ENCODE results near the gene MICAL3. TPM values are rescaled to one million over a fixed set of nuclear protein-coding genes. Genes with fewer than 3 reads are reported as not detected.

Gene MICAL3
- total RNA-seq, 1 donor from 2014 or later, result 47.9 TPM

DNA sequence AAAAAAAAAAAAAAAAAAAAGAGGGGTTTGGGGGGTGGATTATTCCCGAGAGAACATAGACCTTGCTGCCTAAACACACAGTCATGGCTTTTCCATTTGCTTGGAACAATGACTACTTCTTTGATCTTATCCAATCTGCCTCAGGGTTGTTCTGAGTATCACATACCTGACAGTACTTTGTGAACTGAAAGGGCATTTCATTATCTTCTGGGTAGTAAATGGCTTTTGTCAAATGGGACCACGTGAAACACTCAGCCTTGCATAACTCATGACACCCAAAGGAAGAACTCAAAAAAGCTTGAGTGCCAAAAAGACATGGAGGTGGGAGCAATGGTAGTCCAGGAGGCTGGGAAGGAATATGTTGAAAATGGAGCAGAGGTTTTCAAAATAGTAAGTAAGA, 126.9 kb downstream of the MICAL3 start:
- H3K27ac Mint-ChIP-seq (ENCODE audit: unreplicated experiment), result no peak overlapping the region
- no peaks in the 10 kb centered on the region for H3K27me3 Mint-ChIP-seq (ENCODE audit: unreplicated experiment)
- peaks cover 31% of the 10 kb centered on the region for H3K36me3 Mint-ChIP-seq (ENCODE audit: unreplicated experiment)
- TF ChIP-seq, protein P1, sequence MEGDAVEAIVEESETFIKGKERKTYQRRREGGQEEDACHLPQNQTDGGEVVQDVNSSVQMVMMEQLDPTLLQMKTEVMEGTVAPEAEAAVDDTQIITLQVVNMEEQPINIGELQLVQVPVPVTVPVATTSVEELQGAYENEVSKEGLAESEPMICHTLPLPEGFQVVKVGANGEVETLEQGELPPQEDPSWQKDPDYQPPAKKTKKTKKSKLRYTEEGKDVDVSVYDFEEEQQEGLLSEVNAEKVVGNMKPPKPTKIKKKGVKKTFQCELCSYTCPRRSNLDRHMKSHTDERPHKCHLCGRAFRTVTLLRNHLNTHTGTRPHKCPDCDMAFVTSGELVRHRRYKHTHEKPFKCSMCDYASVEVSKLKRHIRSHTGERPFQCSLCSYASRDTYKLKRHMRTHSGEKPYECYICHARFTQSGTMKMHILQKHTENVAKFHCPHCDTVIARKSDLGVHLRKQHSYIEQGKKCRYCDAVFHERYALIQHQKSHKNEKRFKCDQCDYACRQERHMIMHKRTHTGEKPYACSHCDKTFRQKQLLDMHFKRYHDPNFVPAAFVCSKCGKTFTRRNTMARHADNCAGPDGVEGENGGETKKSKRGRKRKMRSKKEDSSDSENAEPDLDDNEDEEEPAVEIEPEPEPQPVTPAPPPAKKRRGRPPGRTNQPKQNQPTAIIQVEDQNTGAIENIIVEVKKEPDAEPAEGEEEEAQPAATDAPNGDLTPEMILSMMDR (IDR thresholded peaks at IDR 0.05), result no peak
- DNase-seq (ENCODE audit: extremely low spot score, unreplicated experiment), result no peak
- no peaks in the 10 kb centered on the region for H3K4me1 Mint-ChIP-seq (ENCODE audit: unreplicated experiment)
- no peak overlapping the region for H3K4me3 Mint-ChIP-seq (ENCODE audit: unreplicated experiment)
- no peaks in the 10 kb centered on the region for H3K9me3 Mint-ChIP-seq (ENCODE audit: unreplicated experiment)

DNA sequence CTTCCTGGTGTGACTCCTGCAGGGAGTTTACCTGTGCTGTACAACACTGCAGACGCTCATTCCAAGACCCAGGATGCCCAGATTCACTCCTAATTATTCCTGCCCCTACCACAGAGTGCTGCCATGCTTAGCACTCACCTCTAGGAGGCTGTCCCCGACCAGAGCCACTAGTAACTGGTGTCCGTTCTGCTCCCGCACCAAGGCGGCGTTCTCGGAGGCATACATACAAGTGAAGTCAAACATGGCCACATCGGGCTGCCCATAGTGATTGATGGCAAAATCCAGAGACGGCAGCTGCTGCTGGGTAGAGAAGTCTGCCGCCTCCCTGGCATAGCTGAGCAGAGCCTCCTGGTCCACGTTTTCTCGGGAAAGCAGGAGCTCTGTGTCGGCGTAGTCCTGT, 127.8 kb downstream of the MICAL3 start:
- no peaks in the 10 kb centered on the region for H3K9me3 Mint-ChIP-seq (ENCODE audit: unreplicated experiment)
- H3K4me3 Mint-ChIP-seq (ENCODE audit: unreplicated experiment), result no peak overlapping the region
- H3K4me1 Mint-ChIP-seq (ENCODE audit: unreplicated experiment), result no peaks in the 10 kb centered on the region
- TF ChIP-seq, protein P1 (IDR thresholded peaks at IDR 0.05), result peak; percentile 35
- no peak for DNase-seq (ENCODE audit: extremely low spot score, unreplicated experiment)
- peaks cover 30% of the 10 kb centered on the region for H3K36me3 Mint-ChIP-seq (ENCODE audit: unreplicated experiment)
- no peaks in the 10 kb centered on the region for H3K27me3 Mint-ChIP-seq (ENCODE audit: unreplicated experiment)
- H3K27ac Mint-ChIP-seq (ENCODE audit: unreplicated experiment), result no peak overlapping the region

DNA sequence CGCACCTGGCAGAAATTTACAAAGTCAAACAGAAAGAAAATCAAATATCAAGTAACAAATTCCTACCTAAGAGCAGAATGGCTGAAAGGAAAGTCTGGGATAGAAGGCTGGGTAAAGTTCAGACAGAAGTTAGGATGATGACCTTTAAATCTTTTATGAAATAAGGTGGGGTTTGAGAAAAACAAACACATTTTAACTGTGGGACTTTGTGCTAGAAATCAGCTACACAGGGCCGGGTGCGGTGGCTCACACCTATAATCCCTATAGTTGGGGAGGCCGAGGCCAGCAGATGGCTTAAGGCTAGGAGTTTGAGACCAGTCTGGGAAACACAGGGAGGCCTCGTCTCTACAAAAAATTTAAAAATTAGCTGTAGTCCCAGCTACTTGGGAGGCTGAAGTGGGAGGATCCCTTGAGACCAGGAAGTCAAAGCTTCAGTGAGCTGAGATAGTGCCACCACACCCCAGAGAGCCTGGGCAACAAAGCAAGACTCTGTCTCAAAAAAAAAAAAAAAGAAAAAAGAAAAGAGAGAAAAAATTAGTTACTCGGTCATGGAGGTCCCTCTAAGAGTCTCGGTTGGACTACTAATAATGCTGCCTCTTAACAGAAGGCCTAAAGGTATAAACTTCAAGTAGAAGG, 130.3 kb downstream of the MICAL3 start:
- no peak for DNase-seq (ENCODE audit: extremely low spot score, unreplicated experiment)
- no peak overlapping the region for H3K27ac Mint-ChIP-seq (ENCODE audit: unreplicated experiment)

DNA sequence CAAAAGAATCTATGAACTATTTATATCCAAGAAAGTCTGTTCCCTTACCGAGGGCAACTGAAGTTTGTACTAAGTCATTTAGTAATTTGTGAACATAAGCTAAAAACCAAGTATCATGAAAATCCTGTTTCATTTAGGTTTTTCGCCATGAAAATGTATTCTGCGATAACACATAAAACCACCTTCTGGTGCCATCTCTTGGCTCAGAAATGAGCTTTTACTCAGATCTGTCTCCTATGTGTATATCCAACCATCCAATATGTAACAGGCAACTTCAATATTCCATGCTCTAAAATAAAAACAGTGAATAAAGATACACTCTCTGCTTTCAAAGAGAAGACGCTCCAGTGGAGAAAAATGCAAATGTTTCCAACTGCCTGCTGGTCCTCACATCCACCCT, 132.0 kb downstream of the MICAL3 start:
- peaks cover 36% of the 10 kb centered on the region for H3K36me3 Mint-ChIP-seq (ENCODE audit: unreplicated experiment)
- no peak overlapping the region for H3K27ac Mint-ChIP-seq (ENCODE audit: unreplicated experiment)
- H3K4me3 Mint-ChIP-seq (ENCODE audit: unreplicated experiment), result no peak overlapping the region
- H3K4me1 Mint-ChIP-seq (ENCODE audit: unreplicated experiment), result no peaks in the 10 kb centered on the region
- TF ChIP-seq, protein P1 (IDR thresholded peaks at IDR 0.05), result no peak
- H3K27me3 Mint-ChIP-seq (ENCODE audit: unreplicated experiment), result no peaks in the 10 kb centered on the region
- H3K9me3 Mint-ChIP-seq (ENCODE audit: unreplicated experiment), result no peaks in the 10 kb centered on the region
- no peak for DNase-seq (ENCODE audit: extremely low spot score, unreplicated experiment)

More for the DNA sequence above, 130.3 kb downstream of the MICAL3 start:
- Mint-ChIP-seq H3K4me1 (ENCODE audit: unreplicated experiment) (no peaks in the 10 kb centered on the region), H3K27me3 (ENCODE audit: unreplicated experiment) (no peaks in the 10 kb centered on the region), H3K36me3 (ENCODE audit: unreplicated experiment) (peaks cover 30% of the 10 kb centered on the region), H3K9me3 (ENCODE audit: unreplicated experiment) (no peaks in the 10 kb centered on the region), H3K4me3 (ENCODE audit: unreplicated experiment) (no peak overlapping the region)
- TF ChIP-seq, protein P1 (IDR thresholded peaks at IDR 0.05), result no peak

DNA sequence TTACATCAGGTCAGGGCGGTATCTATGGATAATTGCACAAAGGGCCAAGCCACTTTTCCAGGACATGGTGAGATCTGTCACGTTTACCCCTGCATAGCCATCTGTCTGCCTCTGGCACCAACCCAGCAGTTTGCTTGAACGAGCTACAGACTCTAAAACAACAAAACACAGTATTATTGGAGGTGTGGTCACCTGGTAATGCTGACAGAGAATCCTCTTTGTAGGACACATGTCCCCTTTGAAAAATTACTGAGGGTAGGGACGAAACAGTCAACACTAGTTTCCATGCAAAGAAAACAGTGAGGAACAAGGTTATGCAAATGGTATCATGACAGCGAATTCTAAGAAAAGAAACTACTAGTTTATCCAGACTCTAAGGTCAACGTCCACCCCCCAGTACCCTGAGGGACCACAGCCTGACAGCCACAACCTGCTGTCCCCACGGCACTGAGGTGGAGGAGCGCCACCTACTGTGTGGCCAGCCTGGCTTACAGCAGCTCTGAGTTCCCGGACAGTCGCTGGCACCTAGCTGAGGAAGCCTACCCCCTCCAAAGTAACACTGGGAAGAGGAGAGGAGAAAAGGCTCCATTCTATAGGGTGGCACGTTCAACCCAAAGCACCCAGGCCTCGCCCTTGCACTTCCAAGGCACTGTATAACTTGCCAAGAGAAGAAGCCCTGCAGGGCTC, 132.7 kb downstream of the MICAL3 start:
- Mint-ChIP-seq H3K27ac (ENCODE audit: unreplicated experiment) (no peak overlapping the region), H3K9me3 (ENCODE audit: unreplicated experiment) (no peaks in the 10 kb centered on the region), H3K36me3 (ENCODE audit: unreplicated experiment) (peaks cover 39% of the 10 kb centered on the region), H3K4me3 (ENCODE audit: unreplicated experiment) (no peak overlapping the region), H3K27me3 (ENCODE audit: unreplicated experiment) (no peaks in the 10 kb centered on the region), H3K4me1 (ENCODE audit: unreplicated experiment) (no peaks in the 10 kb centered on the region)
- TF ChIP-seq, protein P1 (IDR thresholded peaks at IDR 0.05), result peak; percentile 23
- no peak for DNase-seq (ENCODE audit: extremely low spot score, unreplicated experiment)

Measured in osteocyte (in vitro differentiated cells).